Common myeloid progenitor, CD34-positive (primary cell): ENCODE data around the gene PACRG.

ENCODE experiments used
- CTCF ChIA-PET: fragments of 350-600 bp; sonication (Branson Sonifier 250); formaldehyde crosslinking; loops from one replicate; lab custom pipeline; 2021; ENCODE audit warnings: antibody characterized with exemption; lab: Charles Lee
- POLR2A ChIA-PET: fragments of 350-600 bp; sonication (Branson Sonifier 250); formaldehyde crosslinking; loops from one replicate; lab custom pipeline; 2021; ENCODE audit warnings: antibody characterized with exemption; lab: Charles Lee
- DNase-seq, 3 donors: peaks; one replicate each; pipeline versions ENCODE4 v3.0.0 to v3.0.0-alpha.2; 2013
- H3K27ac ChIP-seq, 2 experiments: 1 replicate in 1 of 2; 2 replicates in 1 of 2; pipeline ENCODE4 v1.7.0; 2013; ENCODE audit warnings: inconsistent platforms in 2 of 2, low read length in 2 of 2, mild to moderate bottlenecking in 2 of 2, low read depth in 1 of 2, moderate library complexity in 1 of 2; ENCODE audit not compliant: severe bottlenecking in 2 of 2, insufficient read depth in 1 of 2, poor library complexity in 1 of 2
- H3K27me3 ChIP-seq, 5 experiments: replicated peaks in 2 of 5; 1 replicate in 3 of 5; 2 replicates in 2 of 5; pipeline versions ENCODE4 v1.6.1 to v1.7.0; 2013; ENCODE audit warnings: low read length in 4 of 5, mild to moderate bottlenecking in 2 of 5, moderate library complexity in 2 of 5, inconsistent platforms in 1 of 5; ENCODE audit not compliant: insufficient read depth in 5 of 5, control insufficient read depth in 4 of 5
- H3K36me3 ChIP-seq, 4 experiments: 1 replicate in 2 of 4; 2 replicates in 2 of 4; pipeline versions ENCODE4 v1.6.1 to v1.7.0; 2013; ENCODE audit warnings: low read length in 3 of 4, control low read depth in 1 of 4, mild to moderate bottlenecking in 1 of 4; ENCODE audit not compliant: control insufficient read depth in 4 of 4, insufficient read depth in 4 of 4
- H3K4me1 ChIP-seq, 4 experiments: 1 replicate in 3 of 4; 2 replicates in 1 of 4; pipeline versions ENCODE4 v1.6.1 to v1.7.1; 2013; ENCODE audit warnings: low read length in 3 of 4, mild to moderate bottlenecking in 3 of 4, control low read depth in 1 of 4, inconsistent platforms in 1 of 4, moderate library complexity in 1 of 4; ENCODE audit not compliant: control insufficient read depth in 4 of 4, insufficient read depth in 4 of 4; ENCODE audit errors: control extremely low read depth in 1 of 4
- H3K4me3 ChIP-seq, 7 experiments: 1 replicate in 4 of 7; 2 replicates in 3 of 7; pipeline versions ENCODE4 v1.5.1 to v1.7.0; 2013; ENCODE audit warnings: mild to moderate bottlenecking in 7 of 7, low read length in 6 of 7, moderate library complexity in 6 of 7, inconsistent platforms in 2 of 7, low read depth in 2 of 7, control low read depth in 1 of 7; ENCODE audit not compliant: insufficient read depth in 4 of 7, control insufficient read depth in 1 of 7; ENCODE audit errors: extremely low read depth in 1 of 7
- H3K9me3 ChIP-seq, 5 experiments: 1 replicate in 4 of 5; 2 replicates in 1 of 5; pipeline versions ENCODE4 v1.6.1 to v1.7.1; 2013; ENCODE audit warnings: low read length in 4 of 5, mild to moderate bottlenecking in 2 of 5, inconsistent platforms in 1 of 5, low read depth in 1 of 5, moderate library complexity in 1 of 5; ENCODE audit not compliant: control insufficient read depth in 4 of 5, insufficient read depth in 2 of 5; ENCODE audit errors: control extremely low read depth in 1 of 5
- WGBS: methylation state at CpG from one replicate; pipeline ENCODE4 v1.1.5; 2013; ENCODE audit not compliant: insufficient coverage; 5-methylcytosine and 5-hydroxymethylcytosine counted together

The PACRG gene

GRCh38 chr6:163053667-163054344 is 326.0 kb downstream of the PACRG start:
- H3K4me3 ChIP-seq = no peak overlapping the region
- no peaks in the 10 kb centered on the region for H3K36me3 ChIP-seq
- 96% methylated on average over 8 of the region's 11 CpGs for WGBS
- H3K27me3 ChIP-seq = no peaks in the 10 kb centered on the region
- H3K27ac ChIP-seq = no peak overlapping the region
- H3K4me1 ChIP-seq = no peaks in the 10 kb centered on the region
- DNase-seq = no peak
- ChIA-PET CTCF (no interaction called here), POLR2A (no interaction called here)
- no peaks in the 10 kb centered on the region for H3K9me3 ChIP-seq

- Histone ChIP-seq H3K9me3 (no peaks in the 10 kb centered on the region), H3K27me3 (no peaks in the 10 kb centered on the region), H3K36me3 (no peaks in the 10 kb centered on the region), H3K4me3 (no peak overlapping the region), H3K27ac (no peak overlapping the region), H3K4me1 (no peaks in the 10 kb centered on the region)
- DNase-seq = no peak
- 100% methylated on average over 4 of the region's 5 CpGs for WGBS
- POLR2A ChIA-PET = no interaction called here
- CTCF ChIA-PET = no interaction called here
These were observed 326.9 kb downstream of the PACRG start for GRCh38 chr6:163054641-163055040.

GRCh38 chr6:163057260-163057659 is 329.5 kb downstream of the PACRG start:
- no peak for DNase-seq
- CTCF ChIA-PET = no interaction called here
- Histone ChIP-seq H3K27me3 (no peaks in the 10 kb centered on the region), H3K4me3 (no peak overlapping the region), H3K27ac (no peak overlapping the region), H3K4me1 (no peaks in the 10 kb centered on the region), H3K9me3 (no peaks in the 10 kb centered on the region), H3K36me3 (no peaks in the 10 kb centered on the region)
- WGBS = 100% methylated on average over 1 of the region's 2 CpGs
- POLR2A ChIA-PET = no interaction called here

GRCh38 chr6:163062790-163063189 is 335.0 kb downstream of the PACRG start:
- Histone ChIP-seq H3K27ac (no peak overlapping the region), H3K9me3 (no peaks in the 10 kb centered on the region), H3K4me1 (no peaks in the 10 kb centered on the region), H3K36me3 (no peaks in the 10 kb centered on the region), H3K4me3 (no peak overlapping the region), H3K27me3 (no peaks in the 10 kb centered on the region)
- CTCF ChIA-PET = no interaction called here
- no peak for DNase-seq
- WGBS = 100% methylated on average over 2 of the region's 2 CpGs
- POLR2A ChIA-PET = no interaction called here

GRCh38 chr6:163063561-163063960 is 335.8 kb downstream of the PACRG start:
- no peak overlapping the region for H3K27ac ChIP-seq
- no peak for DNase-seq
- no peaks in the 10 kb centered on the region for H3K9me3 ChIP-seq
- POLR2A ChIA-PET = no interaction called here
- CTCF ChIA-PET = no interaction called here
- H3K4me3 ChIP-seq = no peak overlapping the region
- 87% methylated on average over 4 of the region's 6 CpGs for WGBS
- no peaks in the 10 kb centered on the region for H3K4me1 ChIP-seq
- no peaks in the 10 kb centered on the region for H3K36me3 ChIP-seq
- no peaks in the 10 kb centered on the region for H3K27me3 ChIP-seq

- CTCF ChIA-PET = no interaction called here
- Histone ChIP-seq H3K27ac (no peak overlapping the region), H3K9me3 (no peaks in the 10 kb centered on the region), H3K36me3 (no peaks in the 10 kb centered on the region), H3K4me3 (no peak overlapping the region), H3K27me3 (no peaks in the 10 kb centered on the region), H3K4me1 (no peaks in the 10 kb centered on the region)
- POLR2A ChIA-PET = no interaction called here
- no peak for DNase-seq
- 85% methylated on average over 4 of the region's 5 CpGs for WGBS
These were observed 336.6 kb downstream of the PACRG start for GRCh38 chr6:163064397-163064796.

GRCh38 chr6:163066200-163066599 is 338.4 kb downstream of the PACRG start:
- 84% methylated on average over 3 of the region's 3 CpGs for WGBS
- H3K9me3 ChIP-seq = no peaks in the 10 kb centered on the region
- no peak for DNase-seq
- CTCF ChIA-PET = no interaction called here
- no peak overlapping the region for H3K4me3 ChIP-seq
- H3K27me3 ChIP-seq = no peaks in the 10 kb centered on the region
- POLR2A ChIA-PET = no interaction called here
- H3K4me1 ChIP-seq = no peaks in the 10 kb centered on the region
- H3K27ac ChIP-seq = no peak overlapping the region
- no peaks in the 10 kb centered on the region for H3K36me3 ChIP-seq
